GM18858 (cell line): Measurements from ENCODE around the gene GNAT2.

Experiments
- ATAC-seq: cut with Tn5 transposase; IDR thresholded peaks from one replicate; pipeline ENCODE4 v1.9.1; 2021; ENCODE audit not compliant: unreplicated experiment

GNAT2 gene

GRCh38 chr1:109628540-109629321 is 9.3 kb upstream of the GNAT2 start:
- ATAC-seq: no peak

- ATAC-seq: no peak
Observed at GRCh38 chr1:109627692-109628399, 8.4 kb upstream of the GNAT2 start.

- no peak for ATAC-seq
Observed at GRCh38 chr1:109626682-109627408, 7.4 kb upstream of the GNAT2 start.

GRCh38 chr1:109625601-109626560 is 6.5 kb upstream of the GNAT2 start:
- no peak for ATAC-seq

- no peak for ATAC-seq
Observed at GRCh38 chr1:109625176-109625575, 5.8 kb upstream of the GNAT2 start.

GRCh38 chr1:109624201-109625010 is 5.0 kb upstream of the GNAT2 start:
- ATAC-seq: no peak

- ATAC-seq: no peak
Observed at GRCh38 chr1:109623601-109624161, 4.3 kb upstream of the GNAT2 start.

- no peak for ATAC-seq
Observed at GRCh38 chr1:109622895-109623294, 3.5 kb upstream of the GNAT2 start.

- ATAC-seq: no peak
Observed at GRCh38 chr1:109622137-109622892, 2.9 kb upstream of the GNAT2 start.

GRCh38 chr1:109621379-109622136 is 2.1 kb upstream of the GNAT2 start:
- no peak for ATAC-seq

GRCh38 chr1:109620841-109621286 is 1.4 kb upstream of the GNAT2 start:
- peak; percentile 67 for ATAC-seq

GRCh38 chr1:109620401-109620791 is 980 bp upstream of the GNAT2 start:
- no peak for ATAC-seq

GRCh38 chr1:109618661-109619575 is 498 bp downstream of the GNAT2 start:
- ATAC-seq: no peak

- ATAC-seq: no peak
Observed at GRCh38 chr1:109617291-109617801, 2.1 kb downstream of the GNAT2 start.

- ATAC-seq: no peak
Observed at GRCh38 chr1:109616391-109616790, 3.0 kb downstream of the GNAT2 start.

GRCh38 chr1:109615879-109616278 is 3.5 kb downstream of the GNAT2 start:
- no peak for ATAC-seq
